SJCRH30 (cell line): ENCODE data around the gene ACTN2. TPM values are rescaled to one million over a fixed set of nuclear protein-coding genes. Genes with fewer than 3 reads are reported as not detected.
"Not testable (repeated sequence)": the region's sequence is repeated elsewhere in the genome, so short reads cannot be mapped to it uniquely, and the experiment has no call there.

Source experiments
- DNase-seq, 2 experiments: peaks; one replicate each; pipeline ENCODE4 v3.0.0-alpha.2; 2015 to 2020
- H3K27ac ChIP-seq: fragments of 250-450 bp; sonication (Bioruptor Pico); 2 replicates; pipeline ENCODE4 v1.5.1; 2020; ENCODE audit warnings: mild to moderate bottlenecking, moderate library complexity
- H3K27me3 ChIP-seq: fragments of 250-450 bp; sonication (Bioruptor Pico); 2 replicates; pipeline ENCODE4 v1.5.1; 2020; ENCODE audit warnings: mild to moderate bottlenecking, moderate library complexity
- H3K36me3 ChIP-seq: fragments of 250-450 bp; sonication (Bioruptor Pico); 2 replicates; pipeline ENCODE4 v1.5.1; 2020; ENCODE audit warnings: mild to moderate bottlenecking, moderate library complexity
- H3K4me1 ChIP-seq: fragments of 250-450 bp; sonication (Bioruptor Pico); 2 replicates; pipeline ENCODE4 v1.5.1; 2020; ENCODE audit warnings: mild to moderate bottlenecking, moderate library complexity
- H3K4me3 ChIP-seq: fragments of 250-450 bp; sonication (Bioruptor Pico); 2 replicates; pipeline ENCODE4 v1.5.1; 2020; ENCODE audit warnings: mild to moderate bottlenecking, moderate library complexity
- H3K9me3 ChIP-seq: fragments of 250-450 bp; sonication (Bioruptor Pico); replicated peaks from 2 replicates; pipeline ENCODE4 v1.5.1; 2020; ENCODE audit warnings: mild to moderate bottlenecking, moderate library complexity
- total RNA-seq: library from RNA; depleted of rRNA; stranded (reverse); fragments of >200 nt; shearing (Covaris generic); gene quantifications from 2 replicates; pipeline ENCODE4 v1.2.3, GENCODE V29; 2014; rRNA removed

Gene ACTN2
- total RNA-seq: 2.0 and 3.0 TPM in 2 replicates

- Histone ChIP-seq H3K27ac (peak within 1 kb of the TSS; percentile 59), H3K4me1 (peaks cover 25% of the 10 kb centered on the region)
These were observed at the start of gene ACTN2 for GRCh38 chr1:236685917-236686814. Gene ACTN2 (plus strand): TSS chr1:236686499. CDS start chr1:236686674, 175 bp downstream.

GRCh38 chr1:236638945-236639344 lies 47.4 kb upstream of the ACTN2 start:
- Histone ChIP-seq H3K27me3 (no peaks in the 10 kb centered on the region), H3K4me3 (no peak overlapping the region), H3K4me1 (no peaks in the 10 kb centered on the region), H3K9me3 (no peaks in the 10 kb centered on the region), H3K36me3 (no peaks in the 10 kb centered on the region), H3K27ac (no peak overlapping the region)
- DNase-seq: no peak

More at GRCh38 chr1:236685917-236686814, at the start of gene ACTN2:
- Histone ChIP-seq H3K4me3 (peak within 1 kb of the TSS; percentile 79), H3K9me3 (no peaks in the 10 kb centered on the region), H3K36me3 (no peaks in the 10 kb centered on the region), H3K27me3 (no peaks in the 10 kb centered on the region)
- peak; percentile 80 to 85 for DNase-seq

DNA sequence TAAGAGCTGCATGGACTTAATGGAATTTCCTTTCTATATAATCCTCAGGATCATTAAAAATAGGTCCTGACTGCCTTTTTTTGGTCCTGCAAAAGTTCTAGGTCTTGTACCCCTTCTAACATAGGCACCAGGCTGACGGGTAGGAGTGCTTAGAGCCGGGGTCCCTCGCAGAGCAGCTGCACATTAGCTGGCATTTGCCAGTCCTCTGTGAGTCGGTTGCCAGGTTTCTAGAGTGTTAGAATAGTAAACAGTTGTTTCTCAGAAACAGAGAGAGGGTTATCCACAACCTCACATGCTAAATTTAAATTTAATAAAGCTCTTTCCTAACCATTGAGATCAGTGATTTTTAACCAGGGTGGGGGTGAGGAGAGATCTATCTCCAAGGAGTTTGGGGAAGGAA lies 46.6 kb upstream of the ACTN2 start:
- no peak overlapping the region for H3K4me3 ChIP-seq
- DNase-seq: no peak

DNA sequence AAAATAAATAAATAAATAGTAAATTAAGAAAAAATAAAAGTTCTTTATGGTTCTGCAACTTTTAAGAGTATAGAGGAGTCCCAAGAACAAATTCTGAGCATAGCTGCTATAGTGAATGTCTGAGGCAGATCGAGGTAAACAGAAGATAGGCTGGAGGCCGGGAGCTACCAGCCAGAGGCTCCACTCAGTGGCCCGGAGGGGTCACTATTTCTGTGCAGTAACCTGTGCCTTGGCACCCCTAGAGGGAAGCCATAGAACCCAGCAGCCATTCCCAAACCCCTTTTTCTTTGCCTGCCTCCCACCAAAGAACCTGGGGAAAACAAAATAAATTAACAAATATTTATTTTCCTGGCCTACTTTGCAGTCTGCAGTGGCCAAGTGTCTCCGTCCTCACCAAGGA lies 43.5 kb upstream of the ACTN2 start:
- Histone ChIP-seq H3K4me1 (no peaks in the 10 kb centered on the region), H3K27ac (no peak overlapping the region), H3K9me3 (no peaks in the 10 kb centered on the region), H3K36me3 (no peaks in the 10 kb centered on the region), H3K4me3 (no peak overlapping the region), H3K27me3 (no peaks in the 10 kb centered on the region)
- DNase-seq: no peak

More for the DNA sequence above, 46.6 kb upstream of the ACTN2 start:
- no peaks in the 10 kb centered on the region for H3K27me3 ChIP-seq
- no peaks in the 10 kb centered on the region for H3K9me3 ChIP-seq
- H3K27ac ChIP-seq: no peak overlapping the region
- no peaks in the 10 kb centered on the region for H3K36me3 ChIP-seq
- H3K4me1 ChIP-seq: no peaks in the 10 kb centered on the region

DNA sequence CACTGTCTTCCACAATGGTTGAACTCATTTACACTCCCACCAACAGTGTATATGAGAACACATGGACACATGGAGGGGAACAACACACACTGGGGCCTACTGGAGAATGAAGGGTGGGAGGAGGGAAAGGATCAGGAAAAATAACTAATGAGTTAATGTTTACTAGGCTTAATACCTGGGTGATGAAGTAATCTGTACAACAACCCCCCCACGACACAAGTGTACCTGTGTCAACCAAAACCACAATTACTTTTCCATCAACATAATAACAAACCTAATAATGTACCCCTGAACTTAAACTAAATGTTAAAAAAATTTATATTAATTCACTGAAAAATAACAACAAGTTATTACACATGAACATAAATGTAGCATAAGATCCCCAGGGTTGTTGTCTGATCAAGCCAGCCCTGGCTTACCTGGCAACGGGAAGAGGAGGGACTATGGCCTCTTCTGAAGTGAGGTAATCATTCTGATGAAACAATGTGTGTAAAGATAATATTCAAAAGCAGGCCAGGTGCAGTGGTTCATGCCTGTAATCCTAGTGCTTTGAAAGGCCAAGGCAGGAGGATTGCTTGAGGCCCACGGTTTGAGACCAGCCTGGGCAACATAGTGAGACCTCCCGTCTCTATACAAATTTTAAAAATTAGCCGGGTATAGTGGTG lies 41.2 kb upstream of the ACTN2 start:
- H3K36me3 ChIP-seq: no peaks in the 10 kb centered on the region
- H3K4me1 ChIP-seq: no peaks in the 10 kb centered on the region
- H3K27me3 ChIP-seq: no peaks in the 10 kb centered on the region
- DNase-seq: no peak
- no peaks in the 10 kb centered on the region for H3K9me3 ChIP-seq
- H3K27ac ChIP-seq: no peak overlapping the region
- H3K4me3 ChIP-seq: no peak overlapping the region

DNA sequence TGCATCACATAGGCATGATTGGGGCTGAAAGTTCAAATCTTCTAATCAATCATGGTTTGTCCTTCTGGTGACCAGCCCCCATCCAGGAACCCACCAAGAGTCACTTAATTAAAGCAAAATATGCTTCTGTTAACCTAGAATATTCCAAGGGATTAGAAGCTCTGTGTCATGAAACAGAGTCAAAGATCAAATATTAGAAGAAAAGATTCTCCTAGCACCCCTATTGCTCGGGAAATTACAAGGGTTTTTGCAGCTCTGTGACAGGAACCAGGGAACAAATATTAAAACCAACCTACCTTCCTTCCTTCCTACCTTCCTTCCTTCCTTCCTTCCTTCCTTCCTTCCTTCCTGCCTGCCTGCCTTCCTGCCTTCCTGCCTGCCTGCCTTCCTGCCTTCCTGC lies 31.8 kb upstream of the ACTN2 start:
- Histone ChIP-seq H3K4me3 (no peak overlapping the region), H3K4me1 (no peaks in the 10 kb centered on the region), H3K36me3 (no peaks in the 10 kb centered on the region), H3K9me3 (no peaks in the 10 kb centered on the region), H3K27ac (no peak overlapping the region), H3K27me3 (no peaks in the 10 kb centered on the region)
- no peak for DNase-seq

GRCh38 chr1:236654957-236655356 lies 31.3 kb upstream of the ACTN2 start:
- Histone ChIP-seq H3K4me1 (no peaks in the 10 kb centered on the region), H3K36me3 (no peaks in the 10 kb centered on the region), H3K27me3 (no peaks in the 10 kb centered on the region), H3K27ac (no peak overlapping the region), H3K9me3 (no peaks in the 10 kb centered on the region), H3K4me3 (no peak overlapping the region)
- peak in 1 of 2 experiments; percentile 7 for DNase-seq

- Histone ChIP-seq H3K27ac (no peak overlapping the region), H3K9me3 (no peaks in the 10 kb centered on the region), H3K4me3 (no peak overlapping the region), H3K36me3 (no peaks in the 10 kb centered on the region), H3K27me3 (no peaks in the 10 kb centered on the region), H3K4me1 (no peaks in the 10 kb centered on the region)
- no peak for DNase-seq
These were observed 28.9 kb upstream of the ACTN2 start for GRCh38 chr1:236657398-236657797.

DNA sequence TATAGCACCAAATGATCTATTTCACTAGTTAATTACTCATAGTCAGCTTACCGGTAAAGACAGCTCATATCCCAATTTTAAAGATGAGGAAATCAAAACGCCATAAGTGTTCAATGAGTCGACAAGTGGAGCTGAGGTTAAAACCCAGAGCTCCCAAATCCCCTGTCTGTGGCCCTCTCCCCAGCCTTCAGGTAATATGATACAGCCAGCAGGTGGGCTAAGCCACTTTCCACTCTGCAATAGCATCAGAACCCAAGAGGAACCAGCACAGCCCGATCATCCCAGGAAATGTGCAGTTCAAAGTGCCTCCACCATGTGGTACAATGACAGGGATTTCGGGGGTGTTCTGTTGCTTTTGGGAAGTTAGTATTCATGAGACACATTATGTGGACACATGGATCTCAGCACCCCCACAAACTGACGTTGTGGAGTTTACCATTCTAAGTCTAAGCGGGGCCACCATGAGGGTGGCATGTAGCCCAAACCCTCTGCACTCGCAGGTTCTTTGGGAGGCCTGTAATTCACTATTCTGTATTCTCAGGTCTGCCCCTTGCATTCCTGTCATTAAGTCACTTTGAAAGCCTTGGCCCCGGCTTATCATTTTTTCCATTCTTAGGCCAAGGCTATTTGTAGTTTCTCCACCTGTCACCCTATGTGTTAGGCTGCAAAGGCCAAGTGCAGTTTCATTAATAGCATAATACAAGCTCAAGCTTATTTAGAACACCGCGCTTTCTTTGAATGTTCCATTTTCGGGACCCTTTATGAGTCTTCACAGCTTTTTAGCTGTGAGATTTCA lies 26.3 kb upstream of the ACTN2 start:
- Histone ChIP-seq H3K27ac (no peak overlapping the region), H3K4me1 (no peaks in the 10 kb centered on the region), H3K36me3 (no peaks in the 10 kb centered on the region), H3K4me3 (no peak overlapping the region), H3K9me3 (no peaks in the 10 kb centered on the region), H3K27me3 (no peaks in the 10 kb centered on the region)
- no peak for DNase-seq

DNA sequence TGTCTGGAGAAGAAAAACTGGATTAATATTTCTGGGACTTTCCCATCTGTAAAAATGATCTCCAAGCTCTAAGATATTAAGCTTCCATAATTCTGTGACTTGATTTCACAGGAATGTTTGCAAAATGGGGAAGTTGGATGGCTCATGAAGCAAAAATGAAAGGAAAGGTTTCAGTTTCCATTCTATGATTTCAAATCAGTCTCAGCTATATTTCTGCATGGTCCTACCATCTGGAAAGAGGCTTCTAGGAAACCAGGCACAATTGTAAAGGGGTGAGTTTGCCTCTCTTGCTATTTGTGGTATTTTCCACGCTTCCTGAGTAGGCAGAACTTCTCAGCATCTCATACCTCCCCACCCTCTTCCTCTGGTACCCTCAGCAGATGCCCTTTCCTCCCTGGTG lies 22.4 kb upstream of the ACTN2 start:
- H3K36me3 ChIP-seq: no peaks in the 10 kb centered on the region
- no peak for DNase-seq
- H3K4me3 ChIP-seq: no peak overlapping the region
- H3K4me1 ChIP-seq: no peaks in the 10 kb centered on the region
- no peaks in the 10 kb centered on the region for H3K9me3 ChIP-seq
- H3K27me3 ChIP-seq: no peaks in the 10 kb centered on the region
- no peak overlapping the region for H3K27ac ChIP-seq

GRCh38 chr1:236668909-236669308 lies 17.4 kb upstream of the ACTN2 start:
- H3K4me3 ChIP-seq, H3K36me3 ChIP-seq, DNase-seq, H3K9me3 ChIP-seq, H3K4me1 ChIP-seq, H3K27me3 ChIP-seq, H3K27ac ChIP-seq: not testable (repeated sequence)

- no peak for DNase-seq
- H3K4me3 ChIP-seq: no peak overlapping the region
- H3K4me1 ChIP-seq: no peaks in the 10 kb centered on the region
- no peaks in the 10 kb centered on the region for H3K36me3 ChIP-seq
- no peaks in the 10 kb centered on the region for H3K27me3 ChIP-seq
- H3K27ac ChIP-seq: no peak overlapping the region
- no peaks in the 10 kb centered on the region for H3K9me3 ChIP-seq
These were observed 16.2 kb upstream of the ACTN2 start for GRCh38 chr1:236670060-236670459.

DNA sequence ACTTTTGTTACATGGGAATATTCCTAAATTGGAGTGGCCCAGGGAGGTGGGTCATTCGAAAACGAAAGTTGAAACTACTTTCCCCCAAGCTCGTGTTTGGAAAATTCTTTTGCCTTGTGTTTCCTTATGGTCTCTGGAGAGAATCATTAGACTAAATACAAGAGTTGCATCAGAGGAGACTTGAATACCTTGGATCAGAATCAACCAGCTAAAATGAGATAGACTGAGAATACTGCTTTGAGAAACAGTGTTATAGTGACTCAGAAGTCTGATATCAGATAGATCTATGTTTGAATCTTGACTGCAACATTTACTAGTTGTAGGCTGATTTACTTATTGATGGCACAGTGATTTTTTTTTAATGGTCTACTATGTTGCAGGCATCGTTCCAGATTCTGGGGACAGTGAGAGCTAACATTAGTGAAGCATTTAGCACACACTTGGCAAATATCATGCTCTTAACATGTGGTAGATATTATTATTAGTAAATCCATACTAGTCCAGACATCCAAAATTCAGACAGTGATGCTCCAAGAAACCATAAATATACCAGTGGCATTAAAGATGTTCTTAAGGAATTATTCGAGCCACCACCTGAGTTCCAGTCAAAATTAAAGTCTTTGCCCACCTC lies 12.9 kb upstream of the ACTN2 start:
- DNase-seq: no peak
- Histone ChIP-seq H3K36me3 (no peaks in the 10 kb centered on the region), H3K4me3 (no peak overlapping the region), H3K4me1 (peaks cover 15% of the 10 kb centered on the region), H3K9me3 (no peaks in the 10 kb centered on the region), H3K27ac (no peak overlapping the region), H3K27me3 (no peaks in the 10 kb centered on the region)

- Histone ChIP-seq H3K9me3 (no peaks in the 10 kb centered on the region), H3K4me1 (peaks cover 15% of the 10 kb centered on the region), H3K27ac (no peak overlapping the region), H3K36me3 (no peaks in the 10 kb centered on the region), H3K4me3 (no peak overlapping the region), H3K27me3 (no peaks in the 10 kb centered on the region)
- DNase-seq: peak in 1 of 2 experiments; percentile 59
These were observed 8.6 kb upstream of the ACTN2 start for GRCh38 chr1:236677641-236678235.
